ENCODE results near the gene MICALL2. TPM values are rescaled to one million over a fixed set of nuclear protein-coding genes. Genes with fewer than 3 reads are reported as not detected.

The MICALL2 gene
- total RNA-seq, 1 donor from 2014 or later = 14.7 TPM

DNA sequence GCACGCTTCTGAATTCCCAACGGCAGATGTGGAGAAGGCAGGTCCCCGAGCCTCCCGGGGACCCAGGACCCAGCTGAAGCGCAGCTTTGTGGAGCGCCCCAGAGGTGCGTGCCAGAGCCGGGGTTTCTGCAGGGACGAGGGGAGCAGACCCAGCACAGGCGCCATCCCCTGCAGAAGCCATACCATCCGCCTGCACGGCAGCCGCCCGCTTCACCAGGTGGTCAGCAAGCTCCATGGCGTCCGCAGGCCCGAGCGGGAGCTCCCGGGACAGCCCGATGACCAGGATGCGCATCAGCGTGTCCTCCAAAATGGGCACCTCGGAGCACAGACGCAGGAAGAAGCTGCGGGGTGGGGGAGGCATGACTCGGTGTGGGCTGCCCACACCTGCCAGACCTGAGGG lies 34.3 kb upstream of the MICALL2 start:
- DNase-seq (ENCODE audit: low read depth) = no peak
- TF ChIP-seq, protein P1, sequence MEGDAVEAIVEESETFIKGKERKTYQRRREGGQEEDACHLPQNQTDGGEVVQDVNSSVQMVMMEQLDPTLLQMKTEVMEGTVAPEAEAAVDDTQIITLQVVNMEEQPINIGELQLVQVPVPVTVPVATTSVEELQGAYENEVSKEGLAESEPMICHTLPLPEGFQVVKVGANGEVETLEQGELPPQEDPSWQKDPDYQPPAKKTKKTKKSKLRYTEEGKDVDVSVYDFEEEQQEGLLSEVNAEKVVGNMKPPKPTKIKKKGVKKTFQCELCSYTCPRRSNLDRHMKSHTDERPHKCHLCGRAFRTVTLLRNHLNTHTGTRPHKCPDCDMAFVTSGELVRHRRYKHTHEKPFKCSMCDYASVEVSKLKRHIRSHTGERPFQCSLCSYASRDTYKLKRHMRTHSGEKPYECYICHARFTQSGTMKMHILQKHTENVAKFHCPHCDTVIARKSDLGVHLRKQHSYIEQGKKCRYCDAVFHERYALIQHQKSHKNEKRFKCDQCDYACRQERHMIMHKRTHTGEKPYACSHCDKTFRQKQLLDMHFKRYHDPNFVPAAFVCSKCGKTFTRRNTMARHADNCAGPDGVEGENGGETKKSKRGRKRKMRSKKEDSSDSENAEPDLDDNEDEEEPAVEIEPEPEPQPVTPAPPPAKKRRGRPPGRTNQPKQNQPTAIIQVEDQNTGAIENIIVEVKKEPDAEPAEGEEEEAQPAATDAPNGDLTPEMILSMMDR (IDR thresholded peaks at IDR 0.05; ENCODE audit: insufficient read depth, low read length, poor library complexity, severe bottlenecking) = no peak
- Histone ChIP-seq H3K4me3 (ENCODE audit: low read depth, low read length) (no peak overlapping the region), H3K36me3 (ENCODE audit: control insufficient read depth, insufficient read depth, low read length) (peaks cover 1% of the 10 kb centered on the region), H3K27me3 (ENCODE audit: control insufficient read depth, insufficient read depth, low read length) (no peaks in the 10 kb centered on the region)

DNA sequence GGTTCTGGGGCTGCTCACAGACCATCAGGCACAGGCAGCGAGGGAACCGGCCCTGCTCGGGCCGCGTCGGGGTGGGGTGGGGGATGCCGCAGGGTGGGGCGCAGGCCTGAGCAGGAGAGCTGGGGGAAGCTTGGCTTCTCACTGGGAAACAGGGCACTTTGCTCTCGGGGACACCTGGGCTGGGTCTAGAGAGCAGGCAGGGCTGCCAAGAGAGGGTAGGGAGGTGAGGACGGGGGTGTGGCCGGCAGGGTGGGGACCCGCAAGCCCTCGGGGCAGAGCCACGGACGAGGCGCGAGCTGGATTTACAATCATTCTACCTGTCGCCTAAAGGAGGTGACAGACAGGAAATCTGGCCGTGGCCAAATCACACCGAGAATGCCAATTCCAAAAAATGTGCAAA lies 33.9 kb upstream of the MICALL2 start:
- Histone ChIP-seq H3K36me3 (ENCODE audit: control insufficient read depth, insufficient read depth, low read length) (peaks cover 1% of the 10 kb centered on the region), H3K4me3 (ENCODE audit: low read depth, low read length) (no peak overlapping the region), H3K27me3 (ENCODE audit: control insufficient read depth, insufficient read depth, low read length) (no peaks in the 10 kb centered on the region)
- DNase-seq (ENCODE audit: low read depth) = no peak
- TF ChIP-seq, protein P1 (IDR thresholded peaks at IDR 0.05; ENCODE audit: insufficient read depth, low read length, poor library complexity, severe bottlenecking) = no peak

DNA sequence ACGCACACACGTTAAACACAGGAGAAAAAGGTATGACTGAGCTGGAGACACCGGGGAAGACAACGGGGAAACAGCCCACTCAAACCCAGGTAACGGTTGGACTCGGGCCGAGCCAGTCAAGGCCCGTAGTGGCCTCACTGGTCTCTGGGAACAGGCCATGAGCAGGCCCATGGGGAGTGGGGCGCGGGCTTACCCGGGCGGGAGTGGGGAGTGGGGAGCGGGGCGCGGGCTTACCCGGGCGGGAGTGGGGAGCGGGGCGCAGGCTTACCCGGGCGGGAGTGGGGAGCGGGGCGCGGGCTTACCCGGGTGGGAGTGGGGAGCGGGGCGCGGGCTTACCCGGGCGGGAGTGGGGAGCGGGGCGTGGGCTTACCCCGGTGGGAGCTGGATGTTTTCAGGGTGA lies 33.4 kb upstream of the MICALL2 start:
- Histone ChIP-seq H3K36me3 (ENCODE audit: control insufficient read depth, insufficient read depth, low read length) (peaks cover 1% of the 10 kb centered on the region), H3K27me3 (ENCODE audit: control insufficient read depth, insufficient read depth, low read length) (no peaks in the 10 kb centered on the region), H3K4me3 (ENCODE audit: low read depth, low read length) (no peak overlapping the region)
- DNase-seq (ENCODE audit: low read depth) = no peak
- TF ChIP-seq, protein P1 (IDR thresholded peaks at IDR 0.05; ENCODE audit: insufficient read depth, low read length, poor library complexity, severe bottlenecking) = no peak

DNA sequence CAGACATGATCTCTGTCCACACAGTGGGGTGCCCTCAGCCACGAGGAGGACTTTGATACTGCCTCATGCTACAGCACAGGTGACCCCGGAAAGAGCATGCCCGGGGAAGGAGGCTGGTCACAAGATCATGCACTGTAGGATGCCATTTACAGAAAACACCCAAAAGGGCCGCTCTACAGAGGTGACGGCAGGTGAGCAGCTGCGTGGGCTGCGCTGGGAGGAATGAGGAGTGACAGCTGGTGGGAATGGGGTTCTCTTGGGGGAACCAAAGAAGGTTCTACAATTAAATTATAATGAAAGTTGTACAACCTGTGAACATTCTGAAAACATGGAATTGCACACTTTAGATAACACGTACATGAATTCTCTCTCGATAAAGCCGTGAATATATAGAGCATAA lies 33.0 kb upstream of the MICALL2 start:
- Histone ChIP-seq H3K27me3 (ENCODE audit: control insufficient read depth, insufficient read depth, low read length) (no peaks in the 10 kb centered on the region), H3K36me3 (ENCODE audit: control insufficient read depth, insufficient read depth, low read length) (peaks cover 1% of the 10 kb centered on the region), H3K4me3 (ENCODE audit: low read depth, low read length) (no peak overlapping the region)
- no peak for DNase-seq (ENCODE audit: low read depth)
- TF ChIP-seq, protein P1 (IDR thresholded peaks at IDR 0.05; ENCODE audit: insufficient read depth, low read length, poor library complexity, severe bottlenecking) = no peak

DNA sequence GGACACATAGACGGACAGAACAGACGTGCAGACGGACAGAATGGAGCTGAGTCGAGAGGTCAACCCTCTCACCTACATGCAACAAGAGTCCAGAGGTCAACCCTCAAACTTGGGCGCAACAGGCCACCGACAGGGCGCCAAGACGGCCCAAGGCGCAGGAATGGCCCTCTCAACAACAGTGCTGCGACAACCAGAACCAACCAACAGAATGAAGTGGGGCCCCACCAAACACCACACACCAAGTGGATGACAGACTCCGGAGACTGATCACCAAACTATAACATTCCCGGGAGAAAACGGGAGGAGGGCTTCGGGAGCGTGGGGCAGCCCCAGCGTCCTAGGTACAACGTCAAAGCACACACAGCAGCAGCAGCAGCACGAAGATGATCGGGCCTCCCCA lies 31.6 kb upstream of the MICALL2 start:
- Histone ChIP-seq H3K4me3 (ENCODE audit: low read depth, low read length) (no peak overlapping the region), H3K27me3 (ENCODE audit: control insufficient read depth, insufficient read depth, low read length) (no peaks in the 10 kb centered on the region), H3K36me3 (ENCODE audit: control insufficient read depth, insufficient read depth, low read length) (peaks cover 1% of the 10 kb centered on the region)
- TF ChIP-seq, protein P1 (IDR thresholded peaks at IDR 0.05; ENCODE audit: insufficient read depth, low read length, poor library complexity, severe bottlenecking) = no peak
- no peak for DNase-seq (ENCODE audit: low read depth)

DNA sequence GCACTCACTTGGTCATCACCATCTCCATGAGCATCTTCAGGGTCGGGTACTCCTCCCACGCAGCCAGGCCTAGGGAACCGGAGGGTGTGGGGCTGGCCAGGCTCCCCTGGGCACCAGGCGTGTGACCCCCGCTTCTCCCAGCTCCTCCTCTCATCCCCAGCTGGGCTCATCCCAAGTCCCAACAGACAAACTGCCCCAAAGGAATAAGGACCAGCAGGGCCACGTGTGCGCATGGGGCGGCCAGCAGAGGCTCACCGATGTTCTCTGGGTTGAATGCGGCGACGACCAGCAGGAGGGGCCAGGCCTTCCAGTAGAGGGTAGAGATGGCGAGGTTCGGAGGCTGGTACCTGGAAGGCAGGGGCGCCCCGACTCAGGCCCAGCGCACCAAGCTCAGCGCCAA lies 30.1 kb upstream of the MICALL2 start:
- DNase-seq (ENCODE audit: low read depth) = no peak
- Histone ChIP-seq H3K36me3 (ENCODE audit: control insufficient read depth, insufficient read depth, low read length) (peaks cover 2% of the 10 kb centered on the region), H3K4me3 (ENCODE audit: low read depth, low read length) (no peak overlapping the region), H3K27me3 (ENCODE audit: control insufficient read depth, insufficient read depth, low read length) (no peaks in the 10 kb centered on the region)
- TF ChIP-seq, protein P1 (IDR thresholded peaks at IDR 0.05; ENCODE audit: insufficient read depth, low read length, poor library complexity, severe bottlenecking) = no peak

Data from kidney epithelial cell (primary cell).